Activated CD8-positive, alpha-beta memory T cell treated with anti-CD3 and anti-CD28 coated beads for 1 hour (primary cell): Measurements from ENCODE around the gene ZSCAN23.
"Not testable (repeated sequence)": the region's sequence is repeated elsewhere in the genome, so short reads cannot be mapped to it uniquely, and the experiment has no call there.

ENCODE experiments used
- DNase-seq, 2 donors: peaks; one replicate each; pipeline ENCODE4 v3.0.0-alpha.2; 2020; ENCODE audit warnings: low read depth in 1 of 2; ENCODE audit errors: extremely low read depth in 1 of 2

ZSCAN23 gene

DNA sequence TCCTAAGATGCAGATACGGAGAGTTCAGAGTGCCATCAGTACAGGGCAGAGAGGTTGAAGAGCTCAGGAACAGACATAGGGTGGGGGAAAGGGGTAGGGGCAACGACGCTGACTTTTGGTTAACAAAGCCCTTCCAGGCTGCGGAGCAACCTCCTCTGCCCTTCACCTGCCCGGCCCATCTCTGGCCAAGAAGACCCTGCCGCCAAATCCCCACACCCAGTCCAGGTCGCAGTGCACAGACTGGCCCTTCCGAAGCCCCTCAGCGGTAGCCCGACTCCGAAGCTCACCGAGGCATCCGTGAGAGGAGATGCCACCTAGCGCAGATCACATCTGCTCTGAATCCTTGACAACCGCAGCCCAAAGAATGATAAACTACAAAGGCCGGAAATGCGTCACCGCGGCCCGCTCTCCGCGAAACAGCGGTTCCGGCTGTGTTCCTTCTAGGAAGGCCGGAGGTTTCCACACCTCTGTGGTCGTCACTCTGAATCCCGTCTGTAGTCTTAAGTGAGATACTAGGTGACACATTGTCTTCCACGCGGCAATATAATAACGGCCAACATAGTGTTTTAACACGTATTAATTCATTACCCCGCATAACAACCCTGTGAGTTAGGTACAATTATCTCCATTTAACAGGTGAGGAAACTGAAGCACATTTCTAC, at the start of gene ZSCAN23:
Gene ZSCAN23 (minus strand): TSS at position 380 of the 662 bp plus-strand sequence. CDS start 7,225 bp downstream, outside the sequence.
- DNase-seq, result peak; percentile 66 to 77

DNA sequence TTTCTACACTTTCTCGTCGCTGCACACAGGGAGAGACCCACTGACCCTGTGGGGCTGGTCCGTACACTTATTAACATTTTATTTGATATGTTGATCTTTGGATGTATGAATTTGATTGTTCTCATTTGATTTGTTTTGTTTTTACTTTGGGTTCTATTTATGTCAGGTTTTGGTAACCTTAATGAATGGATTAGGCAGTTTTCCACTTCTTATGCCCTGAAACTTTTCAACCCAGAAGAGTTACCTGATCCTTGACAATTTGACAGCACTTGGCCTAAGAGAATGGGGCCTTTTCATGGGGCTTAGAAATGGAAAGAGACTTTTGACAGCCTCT, 48.7 kb upstream of the ZSCAN23 start:
- DNase-seq, result no peak

DNA sequence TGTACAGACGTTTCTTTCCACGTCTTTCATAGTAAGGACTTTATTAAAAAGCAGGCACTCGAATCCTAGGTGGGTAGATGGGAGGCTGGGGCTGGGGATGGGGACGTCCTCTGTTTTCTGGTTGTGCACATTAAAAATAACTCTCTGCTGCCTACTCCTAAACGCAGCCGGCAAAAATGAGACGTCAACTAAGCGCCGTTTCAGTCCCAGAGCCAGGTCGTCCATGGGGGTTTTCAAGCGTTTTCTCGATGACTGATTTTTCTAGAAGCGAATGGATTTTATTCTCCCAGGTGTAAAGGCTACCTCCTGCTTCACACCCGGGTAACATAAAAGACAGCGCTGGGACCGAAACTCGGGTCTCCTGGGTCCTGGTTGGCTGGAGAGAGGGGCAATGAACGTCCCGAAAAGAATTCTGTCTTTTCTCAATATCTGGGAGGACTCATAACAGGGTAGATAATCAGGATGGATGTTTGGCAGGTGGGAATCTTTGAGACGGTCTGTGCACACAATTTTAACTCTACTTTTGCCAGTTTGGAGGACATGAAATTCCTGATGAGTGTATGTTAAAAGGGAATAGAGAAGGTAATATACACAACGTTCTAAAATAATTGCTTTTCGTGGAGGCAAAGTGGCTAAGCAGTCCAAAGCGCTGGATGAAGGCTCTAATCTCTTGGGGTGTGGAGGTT, 47.1 kb upstream of the ZSCAN23 start:
- DNase-seq, result no peak

DNA sequence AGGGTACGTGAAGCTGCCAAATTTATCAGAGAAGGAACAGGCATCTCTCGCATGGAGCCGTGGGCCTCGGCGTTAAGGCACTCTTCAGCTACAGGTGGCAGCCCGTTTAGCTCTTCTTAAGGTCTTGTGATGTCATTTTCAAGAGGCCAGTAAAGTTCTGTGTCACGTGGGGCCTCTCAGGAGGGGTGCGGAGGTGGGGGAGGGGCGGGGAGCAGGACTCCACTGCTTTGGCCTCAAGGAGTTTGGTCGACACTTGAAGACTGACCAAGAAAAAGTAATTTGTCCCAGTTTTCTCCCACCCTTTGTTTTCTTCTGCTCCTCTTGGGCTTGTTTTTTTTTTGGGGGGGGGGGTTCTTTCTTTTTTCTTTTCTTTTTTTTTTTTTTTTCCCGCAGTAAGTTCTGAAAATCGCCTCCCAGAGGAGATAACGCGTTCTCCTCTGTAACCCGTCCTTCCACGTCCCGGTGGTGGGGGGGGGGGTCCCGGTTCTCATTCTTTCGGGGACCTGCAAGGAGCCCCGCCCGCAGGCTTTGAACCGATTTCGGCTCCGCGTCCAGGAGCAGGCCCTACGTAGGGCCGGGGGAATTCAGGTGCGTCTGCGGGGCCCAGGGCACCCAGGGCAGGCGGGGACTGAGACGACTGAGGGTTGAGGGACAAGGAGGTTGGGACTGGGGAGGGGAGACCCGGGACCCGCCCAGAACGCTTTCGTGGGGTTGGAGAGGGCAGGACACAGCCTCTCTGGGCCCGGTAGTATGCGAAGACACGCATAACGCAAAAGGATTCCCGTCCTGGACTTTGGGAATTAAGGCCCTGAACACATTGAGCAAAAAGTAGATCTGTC, 46.3 kb upstream of the ZSCAN23 start:
- peak; percentile 1 to 6 for DNase-seq

DNA sequence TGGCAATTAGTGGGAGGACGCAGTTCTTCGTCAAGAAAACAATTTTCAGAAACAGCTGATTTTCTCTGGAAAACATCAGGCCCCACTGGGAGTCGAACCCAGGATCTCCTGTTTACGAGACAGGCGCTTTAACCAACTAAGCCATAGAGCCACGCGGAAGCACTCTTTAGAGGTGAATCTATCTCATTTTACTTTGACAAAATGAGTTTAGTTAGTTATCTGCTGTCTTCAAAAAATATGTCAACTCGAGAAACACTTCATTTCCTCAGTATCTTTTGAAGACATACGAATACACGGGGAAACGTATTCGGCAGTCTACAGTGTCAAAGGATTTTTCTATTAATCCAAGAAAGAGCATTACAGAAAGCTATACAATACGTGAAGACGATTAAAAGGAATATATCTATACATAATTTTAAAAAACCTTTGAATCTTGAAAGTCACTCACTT, 45.6 kb upstream of the ZSCAN23 start:
- DNase-seq, result no peak

DNA sequence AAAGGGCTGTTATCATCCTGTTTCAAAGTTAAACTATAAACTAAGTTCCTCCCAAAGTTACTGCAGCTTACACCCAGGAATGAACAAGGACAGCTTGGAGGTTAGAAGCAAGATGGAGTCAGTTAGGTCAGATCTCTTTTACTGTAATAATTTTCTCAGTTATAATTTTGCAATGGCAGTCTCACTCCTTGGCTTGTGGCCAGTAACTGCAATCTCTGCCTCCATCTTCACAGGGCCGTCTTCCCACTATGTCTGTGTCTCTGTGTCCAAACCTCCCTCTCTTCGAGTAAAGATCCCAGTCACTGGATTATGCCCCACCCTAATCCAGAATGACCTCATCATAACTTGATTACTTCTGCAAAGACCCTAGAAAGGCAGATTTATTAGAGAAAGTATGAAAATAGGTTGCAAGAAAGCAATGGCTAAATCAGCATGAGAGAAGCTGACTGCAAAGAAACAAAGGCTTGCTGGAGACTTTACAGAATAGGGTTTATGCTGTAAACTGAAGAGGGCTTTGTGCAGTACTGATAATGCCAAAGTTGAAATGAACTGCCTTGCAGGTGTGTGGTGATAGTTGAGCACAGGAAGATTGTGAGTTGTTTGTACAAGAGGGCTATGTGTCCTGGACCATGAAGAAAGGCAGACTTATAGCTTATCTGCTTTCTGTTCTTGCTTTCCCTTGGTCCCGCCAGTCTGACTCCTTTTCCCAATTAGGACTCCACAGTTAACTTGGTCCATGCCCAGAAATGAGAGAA, 43.9 kb upstream of the ZSCAN23 start:
- DNase-seq, result no peak

GRCh38 chr6:28486533-28486932, 43.2 kb upstream of the ZSCAN23 start:
- DNase-seq, result no peak

DNA sequence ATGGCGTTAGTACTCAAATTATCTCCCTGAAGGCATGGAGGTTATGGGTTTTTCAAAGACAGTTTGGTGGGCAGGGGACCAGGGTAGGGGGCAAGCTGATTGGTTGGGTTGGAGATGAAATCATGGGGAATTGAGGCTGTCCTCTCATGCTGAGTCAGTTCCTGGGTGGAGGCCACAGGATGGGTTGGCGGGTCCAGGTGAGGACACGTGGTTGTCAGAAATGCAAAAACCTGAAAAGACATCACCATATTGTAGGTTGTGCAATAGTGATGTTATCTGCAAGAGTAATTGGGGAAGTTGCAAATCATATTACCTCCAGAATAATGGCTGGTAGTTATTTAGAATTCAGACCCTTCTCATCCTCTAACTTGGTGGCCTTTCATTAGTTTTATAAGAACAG, 42.2 kb upstream of the ZSCAN23 start:
- no peak for DNase-seq

DNA sequence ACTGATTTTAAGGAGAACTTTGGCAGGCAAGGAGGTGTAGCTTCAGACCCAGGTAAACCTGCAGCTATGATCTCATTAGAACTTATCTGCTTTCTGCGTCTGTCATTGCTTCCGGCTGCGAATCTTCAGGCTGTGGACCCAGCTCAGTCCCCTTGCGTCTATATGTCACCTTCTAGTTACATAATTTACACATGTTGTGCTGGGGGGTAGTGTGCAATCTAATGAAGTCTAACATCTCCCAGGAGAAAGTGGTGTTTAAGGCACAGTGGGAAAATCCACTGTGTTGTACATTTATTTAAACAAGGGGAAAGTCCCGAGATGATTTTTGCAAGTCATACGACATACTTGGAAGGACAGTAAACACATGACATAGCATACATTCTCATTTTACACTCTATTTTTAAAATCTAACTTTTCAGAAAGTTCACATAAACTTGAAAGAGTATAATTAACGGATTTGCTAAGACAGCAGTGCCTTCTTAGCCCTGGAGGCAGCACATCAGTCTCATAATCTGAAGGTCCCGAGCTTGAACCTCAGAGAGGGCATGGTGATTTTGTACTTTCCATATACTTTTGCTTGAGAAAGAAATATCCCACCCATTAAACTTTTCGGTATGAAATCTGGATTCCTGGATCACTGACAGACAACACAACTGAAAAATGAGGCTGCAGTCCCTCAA, 37.1 kb upstream of the ZSCAN23 start:
- DNase-seq, result no peak

DNA sequence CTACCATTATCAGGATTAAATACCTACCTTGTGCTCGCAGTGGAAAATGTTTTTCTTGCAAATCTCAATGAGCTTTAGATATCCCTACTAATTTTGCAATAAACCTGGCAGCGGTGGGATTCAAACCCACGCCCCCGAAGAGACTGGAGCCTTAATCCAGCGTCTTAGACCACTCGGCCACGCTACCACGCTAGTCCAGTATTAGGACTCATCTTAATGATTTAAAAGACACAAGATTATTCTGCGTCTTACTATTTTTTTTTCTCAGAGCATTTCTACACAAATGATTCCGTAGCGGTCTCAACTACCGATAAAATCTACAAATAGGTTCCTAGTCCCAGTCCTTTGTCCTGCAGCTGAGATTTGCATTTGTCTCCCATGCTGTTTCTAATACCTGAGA, 35.2 kb upstream of the ZSCAN23 start:
- DNase-seq, result no peak

DNA sequence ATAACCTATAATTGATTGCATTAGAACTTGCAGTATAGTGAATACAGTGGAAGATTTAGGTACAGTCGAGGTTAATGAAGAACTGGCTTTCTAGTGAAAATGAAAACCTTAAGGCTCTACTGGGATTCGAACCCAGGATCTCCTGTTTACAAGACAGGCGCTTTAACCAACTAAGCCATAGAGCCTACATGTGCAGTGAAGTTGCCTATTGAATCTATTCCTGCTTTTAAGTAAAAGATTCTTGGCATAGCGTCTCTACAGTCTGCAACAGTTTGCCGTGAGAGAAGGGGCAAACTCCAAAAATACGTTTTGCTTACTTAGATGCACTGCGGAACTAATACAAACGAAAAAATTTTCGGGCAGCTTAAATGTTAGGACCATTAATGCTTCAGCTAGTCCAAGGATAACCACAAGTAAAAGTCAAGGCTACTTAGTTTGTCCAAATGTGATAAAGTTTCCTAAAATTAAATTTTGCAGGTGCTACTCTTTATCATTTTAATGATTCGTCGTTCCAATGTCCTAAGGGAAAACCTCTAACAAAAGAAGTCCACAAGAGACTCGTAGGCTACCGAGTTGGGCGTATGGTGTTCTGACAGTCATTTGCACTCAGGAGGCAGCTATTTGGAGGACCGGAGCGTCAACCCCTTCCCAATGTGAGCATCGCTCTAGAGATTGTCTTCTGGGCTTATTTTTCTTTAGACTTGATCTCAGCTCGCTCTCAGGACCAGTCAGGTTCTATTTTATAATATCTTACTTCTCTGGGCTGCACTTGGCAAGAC, 31.3 kb upstream of the ZSCAN23 start:
- no peak for DNase-seq

DNA sequence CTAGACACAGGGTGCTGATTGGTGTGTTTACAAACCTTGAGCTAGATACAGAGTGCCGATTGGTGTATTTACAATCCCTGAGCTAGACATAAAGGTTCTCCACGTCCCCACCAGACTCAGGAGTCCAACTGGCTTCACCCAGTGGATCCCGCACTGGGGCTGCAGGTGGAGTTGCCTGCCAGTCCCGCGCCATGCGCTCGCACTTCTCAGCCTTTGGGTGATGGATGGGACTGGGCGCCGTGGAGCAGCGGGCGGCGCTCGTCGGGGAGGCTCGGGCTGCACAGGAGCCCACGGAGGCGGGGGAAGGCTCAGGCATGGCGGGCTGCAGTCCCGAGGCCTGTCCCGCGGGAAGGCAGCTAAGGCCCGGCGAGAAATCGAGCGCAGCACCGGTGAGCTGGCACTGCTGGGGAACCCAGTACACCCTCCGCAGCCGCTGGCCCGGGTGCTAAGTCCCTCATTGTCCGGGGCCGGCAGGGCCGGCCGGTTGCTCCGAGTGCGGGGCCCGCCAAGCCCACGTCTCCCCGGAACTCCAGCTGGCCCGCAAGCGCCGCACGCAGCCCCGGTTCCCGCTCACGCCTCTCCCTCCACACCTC, 26.0 kb upstream of the ZSCAN23 start:
- DNase-seq, result not testable (repeated sequence)

GRCh38 chr6:28468056-28468455, 24.8 kb upstream of the ZSCAN23 start:
- DNase-seq, result no peak

DNA sequence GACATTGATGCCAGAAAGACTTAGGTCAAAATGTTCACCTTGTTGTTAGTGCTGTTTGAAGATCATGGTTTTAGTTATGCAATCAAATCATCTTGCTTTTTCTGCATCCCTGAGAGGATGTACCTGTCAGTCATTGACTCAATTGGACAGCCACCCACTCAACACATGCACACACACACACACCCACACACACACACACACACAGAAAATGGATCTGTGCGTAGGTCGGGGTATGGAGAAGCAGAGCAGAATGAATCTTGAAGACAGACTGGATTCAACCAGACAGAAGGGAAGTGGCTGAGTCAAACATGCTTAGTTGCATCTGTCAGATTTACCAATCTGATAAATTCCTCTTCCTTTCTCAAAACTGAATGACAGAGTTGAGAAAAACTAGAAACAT, 19.1 kb upstream of the ZSCAN23 start:
- no peak for DNase-seq

DNA sequence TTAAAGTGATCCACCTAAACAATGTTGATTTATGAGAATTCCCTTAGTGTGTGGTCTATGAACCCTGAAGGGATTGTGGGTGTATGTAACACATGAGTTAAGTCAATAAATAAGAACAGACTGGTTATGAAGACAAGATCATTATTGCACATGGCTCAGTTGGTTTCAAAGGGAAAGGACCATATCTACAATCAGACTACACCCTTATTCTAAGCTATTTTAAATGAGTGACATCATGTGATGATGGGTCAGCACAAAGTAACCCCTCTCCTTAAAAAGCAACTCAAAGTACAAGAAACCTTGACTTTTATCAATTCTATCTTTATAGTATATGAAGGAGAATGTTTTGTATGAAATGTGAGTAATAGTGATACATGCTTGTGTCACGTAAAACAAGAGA, 15.3 kb upstream of the ZSCAN23 start:
- DNase-seq, result no peak

DNA sequence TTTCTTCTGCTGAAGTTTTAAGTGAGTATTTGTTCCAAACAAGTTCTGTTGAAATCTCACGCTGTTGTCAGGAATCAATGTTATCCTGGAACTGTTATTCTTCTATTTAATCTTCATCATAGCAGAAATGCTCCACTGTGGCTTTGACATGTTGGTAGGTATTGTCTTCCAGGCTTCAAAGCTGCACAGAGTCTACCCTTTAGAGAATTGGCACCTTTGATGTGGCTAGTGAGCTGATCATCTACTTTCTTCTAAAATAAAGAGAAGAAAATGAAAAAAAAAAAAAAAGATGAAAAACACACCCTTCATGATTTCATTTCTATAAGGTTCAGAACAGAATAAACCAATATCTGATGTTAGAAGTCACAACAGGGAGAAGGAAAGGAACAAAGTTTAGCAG, 5.8 kb upstream of the ZSCAN23 start:
- no peak for DNase-seq

DNA sequence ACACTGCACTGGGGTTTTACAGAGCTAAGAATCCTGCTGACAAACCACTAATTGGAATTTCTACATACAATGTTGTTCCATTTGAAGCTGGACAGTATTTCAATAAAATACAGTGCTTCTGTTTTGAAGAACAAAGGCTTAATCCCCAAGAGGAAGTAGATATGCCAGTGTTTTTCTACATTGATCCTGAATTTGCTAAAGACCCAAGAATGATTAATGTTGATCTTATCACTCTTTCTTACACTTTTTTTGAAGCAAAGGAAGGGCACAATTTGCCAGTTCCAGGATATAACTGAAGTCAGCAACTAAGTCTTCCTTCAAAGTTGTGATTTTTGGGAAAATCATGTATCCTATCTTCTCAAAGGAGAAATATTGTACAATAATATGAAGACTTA, 4.2 kb upstream of the ZSCAN23 start:
- DNase-seq, result not testable (repeated sequence)

DNA sequence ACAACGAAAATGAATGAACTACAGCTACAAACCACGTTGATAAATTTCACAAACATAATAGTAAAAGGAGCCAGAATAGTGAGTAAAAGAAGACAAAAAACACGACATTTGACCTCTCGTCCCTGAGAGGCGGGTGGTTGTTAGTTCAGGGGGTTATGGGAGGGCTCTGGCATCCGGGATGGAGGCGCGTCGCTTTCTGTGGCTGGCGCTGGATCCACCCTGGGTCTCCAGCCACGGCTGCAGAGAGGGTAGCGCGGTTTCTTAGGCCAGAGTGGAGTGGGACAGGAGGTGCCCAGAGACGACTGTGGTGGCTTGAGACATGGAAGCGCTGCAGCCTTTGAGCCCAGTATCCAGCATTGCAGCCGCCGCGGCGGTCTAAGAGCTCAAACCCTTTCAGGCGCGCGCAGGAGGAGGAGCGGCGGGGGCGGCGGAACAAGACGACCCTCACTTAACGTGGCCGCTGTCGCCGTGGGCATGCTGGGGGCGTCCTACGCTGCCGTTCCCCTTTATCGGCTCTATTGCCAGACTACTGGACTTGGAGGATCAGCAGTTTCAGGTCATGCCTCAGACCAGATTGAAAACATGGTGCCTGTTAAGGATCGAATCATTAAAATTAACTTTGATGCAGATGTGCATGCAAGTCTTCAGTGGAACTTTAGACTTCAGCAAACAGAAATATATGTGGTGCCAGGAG, 3.7 kb upstream of the ZSCAN23 start:
- DNase-seq, result no peak

GRCh38 chr6:28444759-28445158, 1.5 kb upstream of the ZSCAN23 start:
- DNase-seq, result not testable (repeated sequence)
